ENCODE measurements around the gene PRR5L.
"Not testable (repeated sequence)": the region's sequence is repeated elsewhere in the genome, so short reads cannot be mapped to it uniquely, and the experiment has no call there.

The PRR5L gene

DNA sequence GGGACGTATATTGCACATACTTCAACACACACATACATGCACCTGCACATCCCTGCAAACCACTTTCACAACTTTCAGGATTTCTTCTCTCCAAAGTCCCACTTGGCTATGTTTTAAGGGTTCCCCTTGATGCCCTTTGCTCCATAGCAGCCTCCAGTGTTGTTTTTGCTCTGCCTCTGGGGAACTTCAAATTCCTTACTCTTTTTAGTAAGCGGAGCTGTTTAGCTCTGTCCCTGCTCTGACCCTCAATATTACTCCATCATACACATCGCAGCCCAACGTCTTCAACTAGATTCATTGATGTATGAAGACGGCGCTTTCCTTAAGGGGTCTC, 18.3 kb downstream of the PRR5L start:
- H3K4me3 ChIP-seq (replicated peaks in 1 of 2; ENCODE audit: low read depth in 2 of 2, low read length in 2 of 2), result no peak overlapping the region
- DNase-seq (ENCODE audit: low read depth in 2 of 2), result no peak
- no peak for TF ChIP-seq CTCF (IDR thresholded peaks at IDR 0.05; ENCODE audit: low read depth, low read length)

GRCh38 chr11:36316049-36316448, 20.0 kb downstream of the PRR5L start:
- no peak for TF ChIP-seq CTCF (IDR thresholded peaks at IDR 0.05; ENCODE audit: low read depth, low read length)
- no peak for DNase-seq (ENCODE audit: low read depth in 2 of 2)
- no peak overlapping the region for H3K4me3 ChIP-seq (replicated peaks in 1 of 2; ENCODE audit: low read depth in 2 of 2, low read length in 2 of 2)

- H3K4me3 ChIP-seq (replicated peaks in 1 of 2; ENCODE audit: low read depth in 2 of 2, low read length in 2 of 2), result no peak overlapping the region
- TF ChIP-seq CTCF (IDR thresholded peaks at IDR 0.05; ENCODE audit: low read depth, low read length), result no peak
These were observed 21.9 kb downstream of the PRR5L start for GRCh38 chr11:36317992-36318391.

GRCh38 chr11:36324956-36325355, 28.9 kb downstream of the PRR5L start:
- DNase-seq (ENCODE audit: low read depth in 2 of 2); H3K4me3 ChIP-seq (replicated peaks in 1 of 2; ENCODE audit: low read depth in 2 of 2, low read length in 2 of 2): not testable (repeated sequence)

More at GRCh38 chr11:36317992-36318391, 21.9 kb downstream of the PRR5L start:
- DNase-seq (ENCODE audit: low read depth in 2 of 2), result no peak

- not testable (repeated sequence) for DNase-seq (ENCODE audit: low read depth in 2 of 2); H3K4me3 ChIP-seq (replicated peaks in 1 of 2; ENCODE audit: low read depth in 2 of 2, low read length in 2 of 2)
These were observed 29.3 kb downstream of the PRR5L start for GRCh38 chr11:36325403-36325802.

GRCh38 chr11:36326524-36327419, 30.7 kb downstream of the PRR5L start:
- TF ChIP-seq CTCF (IDR thresholded peaks at IDR 0.05; ENCODE audit: low read depth, low read length), result no peak
- no peak overlapping the region for H3K4me3 ChIP-seq (replicated peaks in 1 of 2; ENCODE audit: low read depth in 2 of 2, low read length in 2 of 2)
- no peak for DNase-seq (ENCODE audit: low read depth in 2 of 2)

DNA sequence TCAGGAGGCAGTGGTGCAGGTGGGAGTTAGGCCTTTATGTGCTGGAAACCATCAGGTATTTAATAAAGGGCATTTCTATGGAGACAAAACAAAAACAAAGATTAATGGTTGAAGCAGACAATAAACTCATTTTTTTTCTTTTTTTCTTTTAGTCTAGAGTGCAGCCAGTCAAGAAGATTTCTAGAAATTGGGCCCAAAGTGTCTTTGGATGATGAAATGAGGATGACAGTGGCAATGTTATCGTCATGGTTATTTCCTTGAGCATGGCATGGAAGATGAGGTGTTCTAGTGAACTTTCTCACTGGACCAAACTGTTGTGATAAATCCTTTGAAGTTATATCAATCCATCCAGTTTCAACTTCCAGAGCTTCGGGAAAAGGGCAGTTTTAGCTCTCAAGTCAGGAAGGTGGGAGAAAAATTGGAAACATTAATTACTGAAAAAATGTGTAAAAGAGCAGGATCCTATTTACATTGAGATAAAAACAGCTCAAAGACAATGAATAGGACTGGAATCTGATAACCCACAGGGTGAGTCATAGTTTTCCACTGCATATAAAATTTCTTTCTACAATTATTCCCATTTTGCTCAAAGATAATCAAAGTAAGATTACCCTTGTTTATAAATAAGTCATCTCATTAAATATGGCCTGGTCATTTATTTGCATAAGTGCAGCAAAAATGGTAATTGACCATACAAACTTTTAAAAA, 33.0 kb downstream of the PRR5L start:
- TF ChIP-seq CTCF (IDR thresholded peaks at IDR 0.05; ENCODE audit: low read depth, low read length), result no peak
- no peak for DNase-seq (ENCODE audit: low read depth in 2 of 2)
- no peak overlapping the region for H3K4me3 ChIP-seq (replicated peaks in 1 of 2; ENCODE audit: low read depth in 2 of 2, low read length in 2 of 2)

Measured in cardiac fibroblast (primary cell).